Measurements from ENCODE around the gene FBXL19. TPM values are rescaled to one million over a fixed set of nuclear protein-coding genes. Genes with fewer than 3 reads are reported as not detected.

Gene FBXL19
- total and polyA plus RNA-seq, 2 of the 13 experiments (the other 11 are each of a cell fraction or from before 2014, with no cell fraction given) = 6.0 to 13.7 TPM

DNA sequence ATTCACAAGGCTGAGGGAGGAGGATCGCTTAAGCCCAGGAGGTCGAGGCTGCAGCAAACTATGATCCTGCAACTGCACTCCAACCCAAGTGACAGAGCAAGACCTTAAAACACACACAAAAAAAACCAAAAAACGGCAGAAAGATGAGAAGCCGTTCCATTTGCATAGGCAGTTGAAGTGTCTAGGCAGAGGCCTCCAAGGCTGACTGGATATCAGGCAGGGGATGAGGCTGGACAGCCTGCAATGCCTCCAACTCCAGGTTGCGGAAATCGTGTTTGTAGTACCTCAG, 2.0 kb upstream of the FBXL19 start (continued):
- TF ChIP-seq CAMTA2 (CRISPR knock-in tag; IDR thresholded peaks at IDR 0.05; ENCODE audit: borderline replicate concordance) (no peak), ATAD3A (CRISPR knock-in tag; IDR thresholded peaks at IDR 0.05) (no peak), ZSCAN29 (CRISPR knock-in tag; conservative IDR thresholded peaks at IDR 0.05) (no peak), ZNF451 (CRISPR knock-in tag; IDR thresholded peaks at IDR 0.05) (no peak), CBFB (CRISPR knock-in tag; IDR thresholded peaks at IDR 0.05) (peak; percentile 10; the same call in 1 of the 2 replicates), ELF3 (CRISPR knock-in tag; IDR thresholded peaks at IDR 0.05) (peak; percentile 46; the same call in 1 of the 2 replicates), HCFC1 (IDR thresholded peaks at IDR 0.05; ENCODE audit: low read depth, low read length) (no peak), MXD4 (CRISPR knock-in tag; IDR thresholded peaks at IDR 0.05) (no peak), THRA (CRISPR knock-in tag; IDR thresholded peaks at IDR 0.05; ENCODE audit: borderline replicate concordance) (no peak), DMTF1 (CRISPR knock-in tag; IDR thresholded peaks at IDR 0.05) (no peak), ZC3H4 (CRISPR knock-in tag; IDR thresholded peaks at IDR 0.05; ENCODE audit: borderline replicate concordance) (0 out of 2 replicates have a peak, but pooled peaks have one; percentile 12), MEIS2 (CRISPR knock-in tag; IDR thresholded peaks at IDR 0.05) (peak; percentile 46; the same call in 1 of the 2 replicates), THAP11 (CRISPR knock-in tag; IDR thresholded peaks at IDR 0.05) (0 out of 2 replicates have a peak, but pooled peaks have one; percentile 56), ZKSCAN8 (CRISPR knock-in tag; IDR thresholded peaks at IDR 0.05; ENCODE audit: borderline replicate concordance) (no peak), ATF5 (CRISPR knock-in tag; IDR thresholded peaks at IDR 0.05; ENCODE audit: low read depth) (no peak), ETV5 (CRISPR knock-in tag; IDR thresholded peaks at IDR 0.05; ENCODE audit: borderline replicate concordance) (peak; percentile 45; the same call in 1 of the 2 replicates)
- TF ChIP-seq, protein P1, sequence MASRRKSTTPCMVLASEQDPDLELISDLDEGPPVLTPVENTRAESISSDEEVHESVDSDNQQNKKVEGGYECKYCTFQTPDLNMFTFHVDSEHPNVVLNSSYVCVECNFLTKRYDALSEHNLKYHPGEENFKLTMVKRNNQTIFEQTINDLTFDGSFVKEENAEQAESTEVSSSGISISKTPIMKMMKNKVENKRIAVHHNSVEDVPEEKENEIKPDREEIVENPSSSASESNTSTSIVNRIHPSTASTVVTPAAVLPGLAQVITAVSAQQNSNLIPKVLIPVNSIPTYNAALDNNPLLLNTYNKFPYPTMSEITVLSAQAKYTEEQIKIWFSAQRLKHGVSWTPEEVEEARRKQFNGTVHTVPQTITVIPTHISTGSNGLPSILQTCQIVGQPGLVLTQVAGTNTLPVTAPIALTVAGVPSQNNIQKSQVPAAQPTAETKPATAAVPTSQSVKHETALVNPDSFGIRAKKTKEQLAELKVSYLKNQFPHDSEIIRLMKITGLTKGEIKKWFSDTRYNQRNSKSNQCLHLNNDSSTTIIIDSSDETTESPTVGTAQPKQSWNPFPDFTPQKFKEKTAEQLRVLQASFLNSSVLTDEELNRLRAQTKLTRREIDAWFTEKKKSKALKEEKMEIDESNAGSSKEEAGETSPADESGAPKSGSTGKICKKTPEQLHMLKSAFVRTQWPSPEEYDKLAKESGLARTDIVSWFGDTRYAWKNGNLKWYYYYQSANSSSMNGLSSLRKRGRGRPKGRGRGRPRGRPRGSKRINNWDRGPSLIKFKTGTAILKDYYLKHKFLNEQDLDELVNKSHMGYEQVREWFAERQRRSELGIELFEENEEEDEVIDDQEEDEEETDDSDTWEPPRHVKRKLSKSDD (CRISPR knock-in tag; IDR thresholded peaks at IDR 0.05; ENCODE audit: low read depth) = no peak
- TF ChIP-seq, protein P2, sequence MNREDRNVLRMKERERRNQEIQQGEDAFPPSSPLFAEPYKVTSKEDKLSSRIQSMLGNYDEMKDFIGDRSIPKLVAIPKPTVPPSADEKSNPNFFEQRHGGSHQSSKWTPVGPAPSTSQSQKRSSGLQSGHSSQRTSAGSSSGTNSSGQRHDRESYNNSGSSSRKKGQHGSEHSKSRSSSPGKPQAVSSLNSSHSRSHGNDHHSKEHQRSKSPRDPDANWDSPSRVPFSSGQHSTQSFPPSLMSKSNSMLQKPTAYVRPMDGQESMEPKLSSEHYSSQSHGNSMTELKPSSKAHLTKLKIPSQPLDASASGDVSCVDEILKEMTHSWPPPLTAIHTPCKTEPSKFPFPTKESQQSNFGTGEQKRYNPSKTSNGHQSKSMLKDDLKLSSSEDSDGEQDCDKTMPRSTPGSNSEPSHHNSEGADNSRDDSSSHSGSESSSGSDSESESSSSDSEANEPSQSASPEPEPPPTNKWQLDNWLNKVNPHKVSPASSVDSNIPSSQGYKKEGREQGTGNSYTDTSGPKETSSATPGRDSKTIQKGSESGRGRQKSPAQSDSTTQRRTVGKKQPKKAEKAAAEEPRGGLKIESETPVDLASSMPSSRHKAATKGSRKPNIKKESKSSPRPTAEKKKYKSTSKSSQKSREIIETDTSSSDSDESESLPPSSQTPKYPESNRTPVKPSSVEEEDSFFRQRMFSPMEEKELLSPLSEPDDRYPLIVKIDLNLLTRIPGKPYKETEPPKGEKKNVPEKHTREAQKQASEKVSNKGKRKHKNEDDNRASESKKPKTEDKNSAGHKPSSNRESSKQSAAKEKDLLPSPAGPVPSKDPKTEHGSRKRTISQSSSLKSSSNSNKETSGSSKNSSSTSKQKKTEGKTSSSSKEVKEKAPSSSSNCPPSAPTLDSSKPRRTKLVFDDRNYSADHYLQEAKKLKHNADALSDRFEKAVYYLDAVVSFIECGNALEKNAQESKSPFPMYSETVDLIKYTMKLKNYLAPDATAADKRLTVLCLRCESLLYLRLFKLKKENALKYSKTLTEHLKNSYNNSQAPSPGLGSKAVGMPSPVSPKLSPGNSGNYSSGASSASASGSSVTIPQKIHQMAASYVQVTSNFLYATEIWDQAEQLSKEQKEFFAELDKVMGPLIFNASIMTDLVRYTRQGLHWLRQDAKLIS (CRISPR knock-in tag; IDR thresholded peaks at IDR 0.05) = 0 out of 2 replicates have a peak, but pooled peaks have one; percentile 12

All from HepG2 (cell line).